B cell (primary cell): ENCODE measurements around the gene SIPA1L3. TPM values are rescaled to one million over a fixed set of nuclear protein-coding genes. Genes with fewer than 3 reads are reported as not detected.

ENCODE experiments used
- ATAC-seq: fragments of 200-7000 bp; cut with Tn5 transposase; one replicate; pipeline ENCODE4 v1.10.0; 2021; ENCODE audit warnings: low read depth, mild to moderate bottlenecking, moderate number of reproducible peaks, moderate library complexity
- CTCF ChIA-PET: fragments of 350-600 bp; sonication (Branson Sonifier 250); formaldehyde crosslinking; loops from one replicate; lab custom pipeline; 2021; ENCODE audit warnings: antibody characterized with exemption, inconsistent platforms; lab: Charles Lee
- POLR2A ChIA-PET: fragments of 350-600 bp; sonication (Branson Sonifier 250); formaldehyde crosslinking; loops from one replicate; lab custom pipeline; 2021; ENCODE audit warnings: antibody characterized with exemption; lab: Charles Lee
- DNase-seq: peaks from one replicate; pipeline ENCODE4 v3.0.0; 2013
- H2AFZ ChIP-seq: 2 replicates; pipeline ENCODE4 v1.6.1; 2012; ENCODE audit warnings: mild to moderate bottlenecking, low read depth, low read length; ENCODE audit not compliant: insufficient read depth, poor library complexity, severe bottlenecking
- H3K27ac ChIP-seq, 2 donors: 1 replicate in 1 of 2; 2 replicates in 1 of 2; pipeline ENCODE4 v1.5.1; 2012 to 2013; ENCODE audit warnings: low read length in 2 of 2, mild to moderate bottlenecking in 2 of 2, moderate library complexity in 1 of 2
- H3K27me3 ChIP-seq, 4 experiments: fragments of 200-600 bp in 1 of 4; sonication (generic) in 1 of 4; replicated peaks in 1 of 4; 1 replicate in 2 of 4; 2 replicates in 2 of 4; pipeline versions ENCODE4 v1.6.1 to v1.7.0; 2013 to 2016; ENCODE audit warnings: low read length in 3 of 4, mild to moderate bottlenecking in 2 of 4, mixed read lengths in 1 of 4, moderate library complexity in 1 of 4; ENCODE audit not compliant: insufficient read depth in 4 of 4, control insufficient read depth in 3 of 4; ENCODE audit errors: control extremely low read depth in 1 of 4
- H3K36me3 ChIP-seq, 2 experiments: replicated peaks in 1 of 2; 1 replicate in 1 of 2; 2 replicates in 1 of 2; pipeline versions ENCODE4 v1.6.1 to v1.7.1; 2013; ENCODE audit warnings: low read length in 1 of 2; ENCODE audit not compliant: insufficient read depth in 2 of 2, control insufficient read depth in 1 of 2; ENCODE audit errors: control extremely low read depth in 1 of 2, extremely low read depth in 1 of 2
- H3K4me1 ChIP-seq, 2 donors: fragments of 200-600 bp in 1 of 2; sonication (generic) in 1 of 2; 1 replicate in 1 of 2; 2 replicates in 1 of 2; pipeline versions ENCODE4 v1.5.1 to v1.6.1; 2013 to 2017; ENCODE audit warnings: low read length in 2 of 2; ENCODE audit not compliant: control insufficient read depth in 2 of 2, insufficient read depth in 2 of 2
- H3K4me2 ChIP-seq: replicated peaks from 2 replicates; pipeline ENCODE3; 2012; ENCODE audit warnings: mild to moderate bottlenecking, low read depth, low read length; ENCODE audit not compliant: poor library complexity, severe bottlenecking
- H3K4me3 ChIP-seq, 5 experiments: fragments of 200-600 bp in 1 of 5; sonication (generic) in 1 of 5; 1 replicate in 3 of 5; 2 replicates in 2 of 5; pipeline versions ENCODE4 v1.5.1 to v1.7.0; 2011 to 2016; ENCODE audit warnings: low read length in 4 of 5, mild to moderate bottlenecking in 4 of 5, low read depth in 2 of 5, control low read depth in 1 of 5, moderate library complexity in 1 of 5; ENCODE audit not compliant: insufficient read depth in 1 of 5; ENCODE audit errors: control extremely low read depth in 1 of 5, extremely low read depth in 1 of 5
- H3K79me2 ChIP-seq: fragments of 200-600 bp; sonication (generic); one replicate; pipeline ENCODE4 v1.6.0; 2016; ENCODE audit warnings: low read length; ENCODE audit not compliant: control insufficient read depth, insufficient read depth
- H3K9ac ChIP-seq: fragments of 200-600 bp; sonication (generic); 2 replicates; pipeline ENCODE4 v1.6.1; 2017; ENCODE audit warnings: mild to moderate bottlenecking, low read length, moderate library complexity
- H3K9me3 ChIP-seq, 3 donors: one replicate each; pipeline versions ENCODE4 v1.6.1 to v1.7.1; 2013; ENCODE audit warnings: low read length in 2 of 3; ENCODE audit not compliant: control insufficient read depth in 2 of 3, insufficient read depth in 1 of 3; ENCODE audit errors: control extremely low read depth in 1 of 3
- H4K20me1 ChIP-seq: 2 replicates; pipeline ENCODE4 v1.6.0; 2012; ENCODE audit warnings: mild to moderate bottlenecking, low read length; ENCODE audit not compliant: insufficient read depth, control insufficient read depth, poor library complexity, severe bottlenecking
- H3K27ac Mint-ChIP-seq: one replicate; pipeline ENCODE4 v1.8.0; 2021; ENCODE audit warnings: mixed read lengths
- H3K27me3 Mint-ChIP-seq: one replicate; pipeline ENCODE4 v1.8.0; 2021; ENCODE audit warnings: mixed read lengths
- H3K4me1 Mint-ChIP-seq: one replicate; pipeline ENCODE4 v1.8.0; 2021; ENCODE audit warnings: mixed read lengths
- H3K4me3 Mint-ChIP-seq: one replicate; pipeline ENCODE4 v1.8.0; 2021; ENCODE audit warnings: mixed read lengths
- H3K9me3 Mint-ChIP-seq: one replicate; pipeline ENCODE4 v1.8.0; 2022; ENCODE audit warnings: mixed read lengths; ENCODE audit not compliant: insufficient read depth
- CTCF ChIP-seq: fragments of 200-600 bp; IDR thresholded peaks from one replicate; pipeline ENCODE4 v1.8.0; 2022; ENCODE audit warnings: antibody characterized with exemption, mild to moderate bottlenecking
- EZH2 ChIP-seq: IDR thresholded peaks from 2 replicates; pipeline ENCODE4 v1.6.1; 2012; ENCODE audit warnings: borderline replicate concordance, low read depth, mild to moderate bottlenecking, moderate library complexity, low read length; ENCODE audit not compliant: insufficient read depth, poor library complexity, severe bottlenecking
- WGBS: methylation state at CpG from one replicate; pipeline ENCODE4 v1.1.5; 2013; ENCODE audit warnings: missing lambda C conversion rate; ENCODE audit not compliant: insufficient coverage; 5-methylcytosine and 5-hydroxymethylcytosine counted together
- intact Hi-C: fragments of 100-400 bp; cut with micrococcal nuclease; formaldehyde crosslinking; loops from one replicate; pipeline ENCODE4 v1.10.0; 2022
- polyA plus RNA-seq: library from polyadenylated mRNA; depleted of rRNA; stranded (reverse); fragments of >200 nt; gene quantifications from 2 replicates; pipeline ENCODE4 v1.2.3, GENCODE V29; 2012
- total RNA-seq, 2 donors: library from RNA; stranded (reverse); fragments of 120-200 nt in 1 of 2; gene quantifications; 1 replicate in 1 of 2; 2 replicates in 1 of 2; pipeline versions ENCODE4 v1.2.3 to v1.2.4, GENCODE V29; 2013 to 2022

SIPA1L3 gene
- total and polyA plus RNA-seq, 2 donors (not counting 1 experiment from before 2014, with no cell fraction given): 48.3 to 295 TPM

GRCh38 chr19:38227287-38228004 lies 320.4 kb downstream of the SIPA1L3 start:
- H3K4me1 Mint-ChIP-seq: peaks cover 35% of the 10 kb centered on the region
- H3K27me3 ChIP-seq: peaks cover 0 to 85% (median 47%) of the 10 kb centered on the region in 4 experiments
- DNase-seq: no peak
- H3K9me3 Mint-ChIP-seq: no peaks in the 10 kb centered on the region
- intact Hi-C loops: loop anchor here (10.0 kb wide), 1 partner anchor 323 kb away; the partner anchor contains the start of genes SIPA1L3 and WDR87
- TF ChIP-seq CTCF (no peak), EZH2 (no peak)
- no peak overlapping the region for H2AFZ ChIP-seq
- no peaks in the 10 kb centered on the region for H3K36me3 ChIP-seq
- POLR2A ChIA-PET: interaction anchor here (0.7 to 0.8 kb wide), 2 partner anchors 57 to 240 kb away, joined by 3 to 10 read pairs; no protein-coding TSS in a partner anchor
- H3K9me3 ChIP-seq: peaks cover 0 to 18% (median 0%) of the 10 kb centered on the region in 3 donors
- H3K27ac Mint-ChIP-seq: no peak overlapping the region
- no peak overlapping the region for H3K4me2 ChIP-seq
- no peak for ATAC-seq
- no peak overlapping the region for H3K9ac ChIP-seq
- H3K4me3 Mint-ChIP-seq: peak overlapping the region; percentile 59
- no peak overlapping the region for H3K4me3 ChIP-seq
- no peaks in the 10 kb centered on the region for H3K79me2 ChIP-seq
- 72% methylated on average over 8 of the region's 11 CpGs for WGBS
- peaks cover 48% of the 10 kb centered on the region for H3K27me3 Mint-ChIP-seq
- peaks cover 32 to 45% of the 10 kb centered on the region in 2 donors for H3K4me1 ChIP-seq
- H4K20me1 ChIP-seq: no peaks in the 10 kb centered on the region
- CTCF ChIA-PET: interaction anchor here (0.6 to 2.4 kb wide), 8 partner anchors 8 to 510 kb away, joined by 3 to 14 read pairs (median 4); no protein-coding TSS in a partner anchor
- no peak overlapping the region for H3K27ac ChIP-seq

DNA sequence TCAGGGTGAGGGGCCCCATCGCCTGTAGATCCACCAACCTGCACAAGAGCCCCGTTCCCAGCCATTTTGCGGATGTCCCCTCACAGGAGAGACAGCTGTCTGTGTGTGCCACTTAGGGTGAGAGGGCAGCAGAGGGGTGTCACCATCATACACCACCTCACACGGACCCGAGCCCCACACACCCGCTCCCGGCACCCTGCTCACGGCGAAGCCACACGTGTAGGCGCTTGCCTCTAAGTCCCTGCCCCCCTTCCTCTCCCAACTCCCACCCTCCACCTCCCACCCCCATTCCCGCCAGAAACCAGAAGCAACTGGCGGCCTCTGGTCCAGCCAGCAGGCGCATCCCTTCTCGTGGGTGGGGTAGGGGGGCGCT lies 321.0 kb downstream of the SIPA1L3 start:
- Mint-ChIP-seq H3K9me3 (no peaks in the 10 kb centered on the region), H3K4me1 (peaks cover 32% of the 10 kb centered on the region), H3K27me3 (peaks cover 44% of the 10 kb centered on the region), H3K4me3 (peak overlapping the region; percentile 59), H3K27ac (no peak overlapping the region)
- no peak overlapping the region for H2AFZ ChIP-seq
- TF ChIP-seq CTCF (no peak), EZH2 (no peak)
- DNase-seq: no peak
- no peaks in the 10 kb centered on the region for H3K36me3 ChIP-seq
- H3K9ac ChIP-seq: no peak overlapping the region
- POLR2A ChIA-PET: no interaction called here
- peaks cover 0 to 83% (median 43%) of the 10 kb centered on the region in 4 experiments for H3K27me3 ChIP-seq
- no peak overlapping the region for H3K4me3 ChIP-seq
- H3K79me2 ChIP-seq: no peaks in the 10 kb centered on the region
- CTCF ChIA-PET: interaction anchor here (0.6 to 2.4 kb wide), 3 partner anchors 8 to 298 kb away, joined by 3 to 14 read pairs (median 4); no protein-coding TSS in a partner anchor
- H3K4me2 ChIP-seq: no peak overlapping the region
- H3K4me1 ChIP-seq: peaks cover 32 to 40% of the 10 kb centered on the region in 2 donors
- peaks cover 0 to 18% (median 0%) of the 10 kb centered on the region in 3 donors for H3K9me3 ChIP-seq
- no peak for ATAC-seq
- H3K27ac ChIP-seq: no peak overlapping the region
- intact Hi-C loops: loop anchor here (10.0 kb wide), 1 partner anchor 323 kb away; the partner anchor contains the start of genes SIPA1L3 and WDR87
- WGBS: 10% methylated on average over 10 of the region's 16 CpGs
- no peaks in the 10 kb centered on the region for H4K20me1 ChIP-seq
